ENCODE measurements around the gene SLC47A2.

The SLC47A2 gene

GRCh38 chr17:19646788-19647696, 69.3 kb downstream of the SLC47A2 start:
- no peak for DNase-seq (ENCODE audit: low read depth in 2 of 2)

GRCh38 chr17:19645734-19646201, 70.6 kb downstream of the SLC47A2 start:
- peak; percentile 29 to 39 for DNase-seq (ENCODE audit: low read depth in 2 of 2)

- DNase-seq (ENCODE audit: low read depth in 2 of 2) = no peak
These were observed 71.7 kb downstream of the SLC47A2 start for GRCh38 chr17:19644493-19645210.

GRCh38 chr17:19642373-19642893, 74.0 kb downstream of the SLC47A2 start:
- no peak for DNase-seq (ENCODE audit: low read depth in 2 of 2)

- DNase-seq (ENCODE audit: low read depth in 2 of 2) = no peak
These were observed 74.6 kb downstream of the SLC47A2 start for GRCh38 chr17:19641687-19642372.

GRCh38 chr17:19631905-19632304, 84.5 kb downstream of the SLC47A2 start:
- no peak for DNase-seq (ENCODE audit: low read depth in 2 of 2)

GRCh38 chr17:19630661-19631060, 85.7 kb downstream of the SLC47A2 start:
- no peak for DNase-seq (ENCODE audit: low read depth in 2 of 2)

GRCh38 chr17:19630035-19630434, 86.3 kb downstream of the SLC47A2 start:
- DNase-seq (ENCODE audit: low read depth in 2 of 2) = no peak

GRCh38 chr17:19629449-19629848, 86.9 kb downstream of the SLC47A2 start:
- no peak for DNase-seq (ENCODE audit: low read depth in 2 of 2)
